Eye (tissue), 1 donor: ENCODE results near the gene SORCS2.

ENCODE experiments used
- DNase-seq: peaks from one replicate; pipeline ENCODE4 v3.0.0-alpha.2; 2015

Gene SORCS2

DNA sequence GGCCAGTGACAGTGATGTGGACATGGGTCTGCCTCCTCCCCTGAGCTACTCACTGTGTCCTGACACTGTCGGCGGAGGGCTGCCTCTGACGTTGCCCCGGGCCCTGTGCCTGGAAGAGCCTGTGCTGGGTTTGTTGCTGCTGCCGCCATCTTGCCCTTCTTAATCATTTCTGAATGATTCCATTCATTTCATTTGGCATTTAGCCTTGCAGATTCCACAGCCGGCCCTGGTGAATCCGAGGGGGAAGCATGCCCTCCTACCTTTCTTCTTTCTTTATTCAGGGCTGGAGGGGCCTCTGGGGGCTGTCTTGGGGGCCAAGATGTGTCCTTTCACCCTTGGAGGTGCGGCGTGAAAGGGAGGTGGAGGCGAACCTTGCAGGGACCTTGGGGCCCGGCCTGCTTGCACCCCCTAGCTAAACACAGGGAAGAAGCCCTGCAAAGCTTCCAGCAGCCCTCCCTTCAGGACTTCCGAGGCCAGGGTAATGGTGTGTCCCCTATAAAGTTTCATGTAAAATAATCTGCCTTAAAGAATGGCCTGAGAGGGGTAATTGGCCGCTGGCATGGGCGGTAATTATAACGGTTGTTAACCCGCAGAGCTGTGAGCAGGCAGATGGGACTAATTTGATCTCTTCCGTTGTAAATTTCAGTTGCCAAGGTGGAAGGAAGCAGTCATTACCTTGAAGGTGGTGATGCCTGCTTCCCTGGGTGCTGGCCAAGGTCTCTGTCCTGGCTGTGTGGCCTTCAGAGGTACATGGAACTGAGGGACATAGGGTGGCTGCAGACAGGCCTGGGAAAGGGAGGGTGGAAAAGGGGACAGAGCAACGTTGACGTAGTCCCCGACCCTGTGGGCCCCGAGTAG lies 150.1 kb downstream of the SORCS2 start:
- no peak for DNase-seq

DNA sequence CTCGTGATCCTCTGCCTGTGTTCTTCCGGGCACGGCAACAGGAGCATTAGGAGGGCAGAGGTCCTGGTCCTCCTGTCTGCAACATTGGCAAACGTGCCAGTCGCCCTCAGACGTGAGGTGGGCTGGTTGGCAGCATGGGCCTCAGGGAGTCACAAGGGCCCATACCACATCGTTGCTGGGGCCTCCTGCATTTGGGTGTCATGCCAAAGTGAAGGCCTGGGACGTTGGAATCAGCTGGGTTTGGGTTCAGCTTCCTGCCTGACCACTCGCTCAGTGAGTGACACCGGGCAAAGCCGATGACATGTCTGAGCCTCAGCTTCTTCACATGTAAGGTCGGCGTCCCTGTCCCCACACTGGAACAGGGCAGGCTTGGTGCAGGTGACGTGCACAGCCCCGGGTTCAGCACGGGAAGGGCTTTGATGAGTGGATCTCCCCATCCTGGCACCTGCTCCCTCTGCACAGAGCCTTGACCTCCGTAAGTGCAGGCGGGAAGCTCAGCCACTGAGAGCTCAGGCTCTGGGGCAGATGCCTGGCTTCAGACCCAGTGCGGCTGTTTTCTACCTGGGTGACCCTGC lies 150.8 kb downstream of the SORCS2 start:
- DNase-seq: no peak

DNA sequence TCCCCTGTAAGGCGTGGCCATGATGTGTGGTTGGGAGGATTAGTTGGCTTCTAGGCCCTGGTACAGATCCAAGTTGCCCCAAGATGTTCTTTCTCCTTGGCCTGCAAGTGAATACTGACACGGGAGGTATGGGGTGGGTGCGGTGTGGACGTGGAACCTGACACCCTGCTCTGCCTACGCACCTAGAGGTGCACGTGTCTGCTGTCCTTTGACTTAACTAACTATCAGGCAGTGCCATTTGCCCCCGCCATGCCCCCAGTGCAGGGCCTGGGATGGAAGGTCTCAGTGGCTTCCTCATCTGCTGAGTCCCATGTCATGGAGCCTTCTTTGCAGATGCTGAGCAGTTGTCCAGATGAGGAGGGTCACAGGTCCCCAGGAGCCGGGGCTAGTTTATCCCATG lies 151.6 kb downstream of the SORCS2 start:
- DNase-seq: no peak

DNA sequence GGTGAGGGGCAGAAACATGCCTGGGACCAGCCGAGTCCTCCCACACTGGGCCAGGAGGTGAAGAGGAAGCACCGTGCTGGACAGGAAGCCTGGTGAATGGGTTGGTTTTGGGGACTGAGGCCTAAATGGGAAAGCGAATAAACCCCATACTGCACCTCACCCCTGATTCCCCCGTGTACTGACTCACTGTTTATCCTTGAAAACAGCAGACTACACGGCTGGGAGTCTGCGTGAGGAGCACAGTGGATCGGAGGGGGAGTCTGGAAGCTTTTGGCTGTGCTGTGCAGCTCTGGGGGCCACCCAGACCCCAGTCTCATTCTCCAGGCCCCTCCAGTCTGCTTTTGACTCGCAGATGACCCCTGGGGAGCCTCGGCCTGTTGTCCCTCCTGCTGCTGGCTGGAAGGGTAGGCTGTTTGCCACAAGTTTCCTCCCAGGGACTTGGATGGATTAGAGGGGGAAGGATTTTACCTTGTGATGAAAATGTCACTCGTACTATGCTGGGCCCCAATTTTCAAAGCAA lies 152.4 kb downstream of the SORCS2 start:
- DNase-seq: no peak

DNA sequence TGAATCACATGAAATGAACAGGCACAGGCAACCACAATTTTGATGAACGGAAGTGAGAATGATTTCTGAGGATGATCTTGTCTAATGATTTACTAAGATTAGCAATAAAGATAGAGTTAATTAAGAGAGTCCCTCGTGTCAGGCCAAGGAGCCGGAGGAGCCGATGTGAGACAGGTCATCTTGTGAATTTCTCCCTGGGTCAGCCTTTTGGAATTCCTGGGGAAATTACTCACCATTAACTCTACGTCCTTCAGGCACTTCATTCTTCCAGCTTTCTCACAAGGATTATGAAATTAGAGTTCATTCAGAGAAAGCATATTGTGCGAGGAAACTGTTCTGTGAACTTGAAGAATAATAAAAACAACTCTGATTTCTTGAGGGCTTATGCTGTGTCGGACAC lies 155.6 kb downstream of the SORCS2 start:
- DNase-seq: no peak

DNA sequence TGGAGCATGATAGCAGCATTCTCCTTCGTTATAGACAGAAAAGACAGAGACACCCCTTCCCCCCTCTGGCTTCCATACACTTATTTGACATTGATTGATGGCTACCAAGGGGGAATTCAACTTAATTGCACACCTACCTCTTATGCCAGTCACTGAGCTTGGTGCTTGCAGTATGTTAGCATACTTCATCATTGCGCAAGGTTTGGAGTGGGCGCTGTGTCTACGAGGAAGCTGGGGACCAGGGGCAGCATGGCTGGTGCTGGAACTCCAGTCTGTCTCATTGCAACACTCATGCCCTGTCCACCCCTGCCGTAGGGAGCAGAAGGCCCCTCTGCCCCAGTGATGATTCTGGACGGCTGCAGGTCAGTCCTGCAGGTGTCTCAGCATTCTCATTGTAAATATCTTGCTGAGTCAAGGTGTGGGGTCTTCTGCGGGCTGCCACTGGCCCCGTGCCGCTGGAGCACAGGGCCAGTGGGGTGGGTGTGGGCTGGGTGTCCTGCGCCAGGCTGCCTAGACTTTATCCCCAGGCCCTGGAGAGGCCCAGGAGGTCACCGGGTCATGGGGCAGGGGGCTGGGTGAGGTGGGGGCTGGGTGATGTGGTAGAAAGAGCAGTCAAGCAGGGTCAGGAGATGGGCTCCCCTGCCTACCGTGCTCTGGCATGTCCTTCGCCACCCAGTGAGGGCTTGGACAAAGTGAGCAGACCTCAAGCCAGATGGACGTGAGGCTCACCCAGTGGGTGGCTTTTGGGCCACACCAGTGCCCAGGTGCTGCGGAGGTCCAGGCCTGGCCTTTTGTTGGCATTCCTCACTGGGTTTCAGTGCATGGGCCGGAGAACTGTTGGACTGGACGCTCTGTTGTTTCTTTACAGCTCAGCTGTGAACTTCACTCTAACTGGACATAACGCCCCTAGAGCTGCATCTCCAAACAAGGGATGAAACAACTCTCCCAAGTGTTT lies 156.9 kb downstream of the SORCS2 start:
- DNase-seq: no peak

DNA sequence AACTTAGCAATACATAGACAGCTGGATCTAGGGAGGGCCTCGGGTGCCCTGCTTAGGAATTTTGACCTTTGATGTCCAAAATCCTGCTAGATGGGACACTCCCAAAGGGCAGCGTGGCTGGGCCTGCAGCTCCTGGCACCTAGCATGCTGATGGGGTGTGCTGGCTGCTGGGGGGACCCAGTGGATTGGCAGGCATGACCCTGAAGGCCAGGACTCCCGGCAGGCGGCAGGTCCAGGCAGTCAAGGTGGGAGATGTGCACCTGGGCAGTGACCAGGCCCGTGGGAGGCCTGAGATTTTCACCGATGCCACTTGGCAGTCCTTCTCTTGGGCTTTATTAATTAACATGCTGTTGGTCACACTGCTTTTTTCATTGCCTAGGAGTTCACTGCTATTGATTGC lies 158.1 kb downstream of the SORCS2 start:
- DNase-seq: no peak

DNA sequence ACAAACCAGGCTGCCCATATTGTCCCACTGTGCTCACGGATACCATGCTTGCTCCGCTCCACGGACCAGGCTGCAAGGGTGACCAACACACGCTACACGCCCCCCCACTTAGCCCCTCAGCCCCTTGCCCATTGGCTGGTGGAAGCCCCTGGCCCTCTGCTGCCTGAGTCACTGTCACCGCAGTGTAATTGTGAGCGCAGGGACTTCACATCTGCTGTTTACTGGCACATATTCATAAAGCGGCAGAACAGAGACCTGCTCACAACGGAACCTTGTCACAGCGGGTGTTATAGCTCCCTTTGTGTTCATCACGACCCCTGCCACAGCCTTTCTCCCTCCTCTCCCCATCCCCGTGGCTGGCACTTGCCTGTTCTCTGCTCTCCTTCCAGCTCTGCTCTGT lies 158.7 kb downstream of the SORCS2 start:
- DNase-seq: peak; percentile 85

DNA sequence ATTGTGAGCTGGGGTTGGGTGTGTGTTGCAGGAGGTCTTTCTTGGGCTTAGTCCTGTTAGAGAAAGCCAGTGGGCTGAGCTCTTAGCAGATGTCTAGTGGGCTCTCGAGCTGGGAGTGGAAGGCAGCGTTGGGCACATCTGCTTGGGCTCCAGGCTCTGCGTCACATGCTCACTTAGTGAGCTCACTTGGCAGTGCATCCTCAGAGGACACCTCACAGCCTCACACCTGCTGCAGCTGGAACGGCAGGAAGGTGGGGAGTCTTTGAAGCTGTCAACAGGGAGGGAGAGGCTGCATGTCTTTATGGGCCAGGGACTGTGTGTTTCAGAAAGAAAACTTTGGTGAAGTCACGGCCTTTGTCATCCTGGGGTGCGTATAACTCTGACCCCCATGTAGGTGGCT lies 160.1 kb downstream of the SORCS2 start:
- DNase-seq: peak; percentile 53

DNA sequence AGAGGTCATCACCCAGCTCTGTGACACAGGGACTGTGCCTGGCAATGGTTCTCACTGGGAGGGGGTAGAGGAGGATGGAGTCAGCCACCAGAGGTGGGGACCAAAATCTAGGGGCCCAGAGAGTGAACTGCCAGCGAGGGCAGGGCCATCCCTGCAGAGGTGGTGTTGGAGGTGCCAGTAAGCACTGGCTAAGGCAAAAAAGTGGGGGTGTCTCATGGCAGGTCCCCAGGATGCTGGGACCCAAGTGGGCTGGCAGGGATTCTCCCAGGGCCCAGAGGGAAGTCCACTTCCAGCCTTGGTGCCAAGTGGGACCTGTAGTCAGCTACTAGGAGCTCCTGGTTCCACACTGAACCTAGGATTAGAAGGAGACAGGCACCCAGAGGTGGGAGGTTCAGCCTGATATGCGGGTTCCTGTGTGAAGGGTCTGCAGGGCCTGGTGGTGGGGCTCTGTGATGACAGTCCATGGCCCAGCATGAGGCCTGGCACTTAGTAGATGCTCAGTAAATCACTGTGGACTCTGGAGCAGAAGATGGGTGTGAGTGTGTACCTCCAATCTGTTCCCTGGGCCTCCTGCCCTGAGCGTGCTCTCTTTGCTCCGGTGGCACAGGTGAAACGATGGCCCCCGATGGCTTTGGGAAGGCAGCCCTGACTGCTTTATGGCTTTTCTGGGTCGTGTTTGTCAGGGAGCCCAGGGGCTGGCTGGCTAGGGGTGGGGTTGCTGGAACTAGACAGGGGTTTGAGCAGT lies 160.9 kb downstream of the SORCS2 start:
- DNase-seq: no peak

DNA sequence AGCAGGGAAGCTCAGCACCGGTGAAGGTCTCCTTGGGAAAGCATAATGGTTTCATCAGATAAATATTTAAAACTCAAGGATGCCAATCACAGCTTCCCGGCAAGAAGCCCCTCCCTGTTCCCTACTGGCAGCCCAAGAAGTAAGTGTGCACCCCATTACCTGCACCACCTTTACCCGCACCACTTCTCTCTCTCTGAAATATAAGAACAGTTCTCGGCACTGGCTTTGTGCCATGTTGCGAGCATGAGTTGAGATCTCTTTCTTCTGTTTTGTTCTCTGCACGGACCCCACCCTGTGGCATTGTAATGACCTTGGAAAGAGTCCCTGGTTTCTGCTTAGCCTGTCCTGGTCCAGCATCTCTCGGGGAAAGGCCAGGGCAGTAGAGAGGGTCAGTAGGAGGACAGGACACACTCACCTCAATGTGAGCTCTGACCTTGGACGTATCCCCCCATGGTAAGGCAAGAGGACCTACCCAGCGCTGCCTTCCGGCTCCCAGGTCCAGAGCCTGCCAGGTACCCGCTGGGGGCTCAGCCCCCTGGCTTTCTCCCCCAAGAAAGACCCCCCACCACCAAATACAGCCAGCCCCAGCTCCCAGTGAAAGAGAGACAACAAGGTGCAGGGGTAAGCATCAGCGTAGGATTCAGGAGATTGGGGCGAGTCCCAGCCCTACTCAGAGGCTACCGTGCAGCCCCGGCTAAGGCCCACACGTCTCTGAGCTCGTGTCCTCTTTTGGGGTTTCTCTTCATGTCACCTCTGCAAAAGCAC lies 161.7 kb downstream of the SORCS2 start:
- DNase-seq: no peak

DNA sequence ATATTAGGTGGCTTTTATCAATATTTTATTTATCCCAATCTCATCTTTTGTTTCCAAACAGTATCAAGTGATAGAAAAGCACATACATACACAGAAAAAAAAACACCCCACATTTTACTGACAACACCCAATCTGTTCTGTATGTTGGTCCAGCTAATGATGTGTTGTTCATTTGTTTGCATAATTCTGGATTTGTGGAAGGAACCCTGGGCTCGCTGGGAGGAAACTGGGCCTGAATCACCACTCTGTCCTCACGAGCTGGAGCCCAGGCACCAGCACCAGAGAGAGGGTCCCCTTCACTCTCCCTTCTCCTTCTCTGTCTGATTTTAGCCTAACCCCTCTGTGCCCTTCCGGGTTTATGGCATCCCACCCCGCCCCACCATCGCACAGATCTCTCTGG lies 162.6 kb downstream of the SORCS2 start:
- no peak for DNase-seq

DNA sequence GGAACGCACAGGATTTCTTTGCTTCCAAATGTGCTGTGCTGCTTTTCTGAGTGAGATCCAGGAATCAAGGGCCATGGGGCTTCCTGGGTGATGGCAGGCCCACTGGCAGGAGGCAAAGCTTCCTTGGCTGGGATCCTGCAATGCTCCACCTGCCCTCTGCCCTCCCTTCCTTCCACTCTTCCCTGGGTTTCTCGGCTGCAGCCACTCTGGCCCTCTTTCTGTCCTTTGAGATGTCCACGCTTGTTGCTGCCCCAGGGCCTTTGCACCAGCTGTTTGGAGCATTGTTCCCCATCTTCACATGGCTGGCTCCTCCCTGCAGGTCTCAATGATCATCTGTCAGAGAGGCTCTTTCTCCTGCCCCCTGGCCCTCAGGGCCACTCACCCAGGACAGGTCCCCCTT lies 163.5 kb downstream of the SORCS2 start:
- no peak for DNase-seq

DNA sequence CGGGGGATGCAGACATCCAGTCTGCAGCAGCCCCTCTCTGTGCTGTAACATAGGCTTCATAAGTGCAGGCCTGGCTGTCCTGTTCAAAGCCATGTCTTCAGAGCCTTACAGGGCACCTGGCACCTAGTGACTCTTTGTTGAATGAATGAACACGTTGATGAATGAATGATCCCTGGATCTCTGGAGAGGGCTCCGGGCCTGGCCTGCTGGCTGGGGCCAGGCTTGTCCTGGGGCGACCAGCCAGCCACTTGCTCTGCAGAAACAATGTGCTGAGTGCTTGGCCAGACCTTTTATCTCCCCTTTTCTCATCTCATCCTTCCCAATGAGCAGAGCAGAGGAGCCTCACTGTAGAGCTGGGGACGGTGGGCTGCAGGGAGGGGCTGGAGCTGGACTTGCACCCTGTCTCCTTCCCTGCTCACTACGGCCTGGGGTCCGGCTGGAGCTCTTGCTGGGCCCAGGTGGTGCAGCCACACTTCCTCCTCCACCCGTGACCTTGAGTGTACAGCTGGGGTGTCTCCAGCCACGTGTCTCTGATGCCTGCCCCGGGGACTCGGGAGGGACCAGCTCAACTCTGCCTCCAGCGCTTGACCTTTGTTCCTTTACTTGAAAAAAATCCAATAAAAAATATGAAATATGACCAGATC lies 164.5 kb downstream of the SORCS2 start:
- no peak for DNase-seq

DNA sequence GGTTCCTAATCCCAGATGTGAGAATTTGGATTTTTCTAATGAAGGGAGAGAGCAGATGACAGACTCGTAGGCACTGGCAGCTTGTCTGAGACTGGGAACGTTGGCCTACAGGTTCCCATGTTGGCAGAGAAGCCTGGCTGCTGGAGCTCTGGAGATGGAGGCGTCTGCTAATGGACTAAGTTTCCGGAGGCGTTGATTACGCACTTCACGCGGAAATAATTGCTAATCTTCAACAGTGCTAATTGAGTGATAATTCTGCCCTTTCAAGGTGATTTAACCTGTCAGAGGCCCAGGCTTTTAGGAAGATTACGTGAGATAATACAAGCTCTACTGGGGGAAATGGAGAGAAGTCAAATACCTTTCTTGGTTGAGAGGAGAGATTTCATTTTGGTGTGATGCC lies 165.0 kb downstream of the SORCS2 start:
- peak; percentile 58 for DNase-seq

DNA sequence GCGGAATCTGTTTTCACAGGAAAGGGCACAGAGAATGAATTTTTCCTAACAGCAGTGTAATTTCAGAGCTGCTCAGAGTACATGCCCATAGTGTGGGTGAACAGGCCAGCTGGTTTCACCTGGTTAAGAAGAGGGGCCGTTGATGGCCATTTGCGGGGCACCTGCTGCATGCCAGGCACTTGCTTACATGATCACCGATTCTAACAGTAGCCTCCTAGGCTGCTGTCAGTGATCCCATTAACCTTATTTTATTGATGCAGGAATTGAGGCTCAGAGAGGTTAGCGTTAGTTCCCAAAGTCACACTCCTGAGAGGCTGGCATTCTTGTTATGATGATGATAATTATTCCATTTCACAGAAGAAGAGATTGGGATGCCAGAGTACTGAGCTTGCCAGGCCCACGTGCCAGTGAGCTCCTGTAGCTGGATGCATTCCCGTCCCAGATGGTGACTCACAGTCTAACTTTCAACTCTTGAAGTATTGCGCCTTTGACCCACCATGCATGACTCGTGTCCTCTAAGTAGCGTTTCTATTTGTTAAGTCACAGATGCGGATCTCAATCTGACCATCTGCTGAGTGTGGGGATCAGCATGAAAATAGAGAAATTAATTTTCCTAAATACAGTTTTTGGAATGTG lies 165.9 kb downstream of the SORCS2 start:
- no peak for DNase-seq

DNA sequence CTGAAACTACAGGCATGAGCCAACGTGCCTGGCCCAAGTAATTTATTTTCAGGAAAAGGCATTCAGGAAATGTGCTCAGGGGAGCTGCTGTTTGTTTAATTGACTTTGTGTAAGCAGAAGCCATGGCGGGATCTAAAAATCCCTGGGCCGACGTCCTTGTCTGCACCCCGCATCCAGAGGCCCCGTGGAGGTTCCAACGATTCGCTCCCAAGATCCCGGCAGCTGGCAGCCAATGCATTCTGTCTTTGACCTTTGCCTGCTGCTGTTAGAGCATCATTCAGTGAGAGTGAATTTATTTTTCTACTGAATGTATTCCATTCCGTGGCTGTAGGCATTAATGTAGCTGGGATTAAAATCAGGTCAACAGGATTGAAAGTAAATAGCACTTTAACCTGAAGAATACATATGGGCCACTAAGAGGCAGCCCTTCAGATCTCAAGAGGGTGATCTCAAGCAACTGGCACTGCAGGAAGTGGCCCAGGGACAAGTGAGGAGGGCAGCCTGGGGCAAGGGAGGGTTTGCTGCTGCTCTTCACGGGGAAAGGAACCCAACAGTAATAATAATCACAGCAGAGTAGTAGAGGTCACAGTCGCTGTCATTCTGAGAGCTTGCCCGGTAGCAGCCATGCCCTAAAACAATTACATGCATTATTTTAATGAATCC lies 167.2 kb downstream of the SORCS2 start:
- DNase-seq: no peak

DNA sequence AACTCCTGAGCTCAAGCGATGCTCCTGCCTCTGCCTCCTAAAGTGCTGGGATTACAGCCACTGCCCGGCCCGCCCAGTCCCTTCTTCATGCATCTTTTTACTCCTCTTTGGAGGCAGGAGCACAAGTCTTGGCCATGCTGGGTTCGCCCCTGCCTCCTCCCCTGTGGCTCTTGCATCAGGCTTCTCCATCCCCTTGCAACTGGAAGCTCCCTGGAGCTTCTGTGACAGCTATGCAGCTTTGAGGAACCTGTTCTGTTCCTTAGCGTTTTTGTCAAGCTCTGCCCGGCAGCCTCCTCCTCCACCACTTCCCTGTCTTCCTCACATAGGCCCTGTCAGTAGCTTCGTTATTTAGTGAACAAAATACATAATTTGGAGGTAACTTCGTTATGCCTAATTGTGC lies 168.5 kb downstream of the SORCS2 start:
- no peak for DNase-seq

DNA sequence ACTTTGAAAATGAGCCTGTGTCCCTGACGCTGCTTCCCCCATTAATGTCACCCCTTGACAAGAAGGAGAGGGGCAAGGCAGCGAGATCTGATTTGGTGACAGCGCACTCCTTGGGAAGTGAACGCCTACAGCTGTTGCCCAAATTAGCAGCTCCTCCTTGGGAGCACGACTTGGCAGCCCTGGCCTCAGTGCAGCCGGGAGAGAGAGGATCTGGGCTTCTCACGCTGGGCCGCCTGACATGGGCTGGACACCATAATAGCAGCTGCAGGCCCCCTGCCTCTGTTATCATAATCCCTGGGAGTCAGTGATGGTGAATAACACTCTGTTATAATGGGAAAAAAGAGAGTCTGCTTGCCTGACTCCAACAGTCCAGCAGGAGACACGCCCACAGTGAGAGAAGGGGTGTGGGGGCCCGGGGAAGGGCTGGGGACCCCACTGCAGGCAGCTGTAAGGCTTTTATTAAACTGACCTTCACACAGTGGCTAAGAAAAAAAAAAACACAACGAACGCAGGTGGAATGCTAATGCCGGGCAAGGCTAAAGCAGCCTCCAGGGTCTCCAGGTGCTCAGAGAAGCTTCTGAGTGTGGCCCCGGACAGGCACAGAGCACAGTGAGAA lies 169.1 kb downstream of the SORCS2 start:
- DNase-seq: peak; percentile 73

DNA sequence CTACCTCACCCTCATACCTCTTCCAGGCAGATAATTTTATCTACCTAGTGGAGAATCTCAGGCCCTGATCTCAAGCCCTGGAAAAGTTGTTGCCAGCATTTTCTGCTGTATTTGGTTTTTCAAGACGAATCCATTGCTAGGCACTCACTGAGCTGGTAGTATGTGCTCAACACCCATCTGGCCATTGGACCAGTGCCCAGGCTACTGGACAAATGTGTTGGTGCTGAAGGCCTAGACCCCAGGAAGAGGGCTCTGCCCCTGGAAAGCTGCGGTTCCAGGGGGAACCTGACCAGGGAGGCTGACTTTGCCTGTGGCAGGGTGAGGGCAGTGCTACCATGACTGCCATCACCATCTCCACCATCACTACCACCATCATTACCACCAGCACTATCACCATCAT lies 170.0 kb downstream of the SORCS2 start:
- DNase-seq: no peak
